SH-SY5Y (cell line): Measurements from ENCODE around the gene GABPB1.

Source experiments
- GATA2 ChIP-seq: IDR thresholded peaks from 2 replicates; pipeline ENCODE4 v1.6.1; 2011; ENCODE audit warnings: mild to moderate bottlenecking, low read depth, low read length
- GATA3 ChIP-seq: IDR thresholded peaks from 2 replicates; pipeline ENCODE4 v1.6.1; 2011; ENCODE audit warnings: low read depth, mild to moderate bottlenecking, low read length, moderate library complexity

DNA sequence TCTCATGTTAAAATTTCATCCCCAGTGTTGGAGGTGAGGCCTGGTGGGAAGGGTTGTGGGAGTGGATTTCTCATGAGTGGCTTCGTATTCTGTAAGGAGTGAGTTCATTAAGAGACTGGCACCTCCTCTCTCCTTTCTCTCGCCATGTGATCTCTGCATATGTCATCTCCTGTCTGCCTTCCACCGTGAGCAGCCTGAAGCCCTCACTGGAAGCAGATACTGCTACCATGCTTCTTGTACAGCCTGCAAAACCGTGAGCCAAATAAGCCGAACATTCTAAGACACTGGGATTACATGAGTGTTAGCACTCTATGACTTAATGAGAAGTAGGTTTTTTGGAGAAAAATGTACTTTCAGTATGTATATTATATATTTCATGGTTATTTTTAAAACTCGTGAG lies 6.8 kb upstream of the GABPB1 start:
- TF ChIP-seq GATA2 (no peak), GATA3 (no peak)
